ENCODE data around the gene CCDC3.

Gene CCDC3

GRCh38 chr10:12961416-12962205, 39.9 kb downstream of the CCDC3 start:
- DNase-seq (ENCODE audit: low read depth) = no peak

GRCh38 chr10:12960941-12961340, 40.6 kb downstream of the CCDC3 start:
- no peak for DNase-seq (ENCODE audit: low read depth)

GRCh38 chr10:12960334-12960898, 41.1 kb downstream of the CCDC3 start:
- DNase-seq (ENCODE audit: low read depth) = no peak

- DNase-seq (ENCODE audit: low read depth) = no peak
Observed at GRCh38 chr10:12958546-12959110, 42.9 kb downstream of the CCDC3 start.

- no peak for DNase-seq (ENCODE audit: low read depth)
Observed at GRCh38 chr10:12957081-12957480, 44.4 kb downstream of the CCDC3 start.

- DNase-seq (ENCODE audit: low read depth) = no peak
Observed at GRCh38 chr10:12954866-12955265, 46.6 kb downstream of the CCDC3 start.

GRCh38 chr10:12950583-12951128, 50.9 kb downstream of the CCDC3 start:
- no peak for DNase-seq (ENCODE audit: low read depth)

GRCh38 chr10:12949248-12949647, 52.3 kb downstream of the CCDC3 start:
- DNase-seq (ENCODE audit: low read depth) = no peak

GRCh38 chr10:12947741-12948140, 53.8 kb downstream of the CCDC3 start:
- no peak for DNase-seq (ENCODE audit: low read depth)

- DNase-seq (ENCODE audit: low read depth) = no peak
Observed at GRCh38 chr10:12946372-12946771, 55.1 kb downstream of the CCDC3 start.

- no peak for DNase-seq (ENCODE audit: low read depth)
Observed at GRCh38 chr10:12945690-12946359, 55.7 kb downstream of the CCDC3 start.

- no peak for DNase-seq (ENCODE audit: low read depth)
Observed at GRCh38 chr10:12944931-12945330, 56.6 kb downstream of the CCDC3 start.

GRCh38 chr10:12943425-12943824, 58.1 kb downstream of the CCDC3 start:
- no peak for DNase-seq (ENCODE audit: low read depth)

- no peak for DNase-seq (ENCODE audit: low read depth)
Observed at GRCh38 chr10:12941966-12942365, 59.5 kb downstream of the CCDC3 start.

- no peak for DNase-seq (ENCODE audit: low read depth)
Observed at GRCh38 chr10:12940791-12941190, 60.7 kb downstream of the CCDC3 start.

GRCh38 chr10:12938271-12938670, 63.2 kb downstream of the CCDC3 start:
- DNase-seq (ENCODE audit: low read depth) = no peak

GRCh38 chr10:12937527-12937926, 64.0 kb downstream of the CCDC3 start:
- peak; percentile 7 for DNase-seq (ENCODE audit: low read depth)

GRCh38 chr10:12934777-12935176, 66.7 kb downstream of the CCDC3 start:
- DNase-seq (ENCODE audit: low read depth) = peak; percentile 4

GRCh38 chr10:12929381-12929780, 72.1 kb downstream of the CCDC3 start:
- no peak for DNase-seq (ENCODE audit: low read depth)

- DNase-seq (ENCODE audit: low read depth) = no peak
Observed at GRCh38 chr10:12928571-12928970, 72.9 kb downstream of the CCDC3 start.

GRCh38 chr10:12927896-12928295, 73.6 kb downstream of the CCDC3 start:
- DNase-seq (ENCODE audit: low read depth) = no peak

GRCh38 chr10:12925845-12926244, 75.7 kb downstream of the CCDC3 start:
- DNase-seq (ENCODE audit: low read depth) = no peak

GRCh38 chr10:12924911-12925310, 76.6 kb downstream of the CCDC3 start:
- no peak for DNase-seq (ENCODE audit: low read depth)

Measured in ELR (cell line).